ENCODE results near the gene ANKS1B. TPM values are rescaled to one million over a fixed set of nuclear protein-coding genes. Genes with fewer than 3 reads are reported as not detected.

The ANKS1B gene
- polyA plus RNA-seq, 1 experiment = 0.27 TPM

DNA sequence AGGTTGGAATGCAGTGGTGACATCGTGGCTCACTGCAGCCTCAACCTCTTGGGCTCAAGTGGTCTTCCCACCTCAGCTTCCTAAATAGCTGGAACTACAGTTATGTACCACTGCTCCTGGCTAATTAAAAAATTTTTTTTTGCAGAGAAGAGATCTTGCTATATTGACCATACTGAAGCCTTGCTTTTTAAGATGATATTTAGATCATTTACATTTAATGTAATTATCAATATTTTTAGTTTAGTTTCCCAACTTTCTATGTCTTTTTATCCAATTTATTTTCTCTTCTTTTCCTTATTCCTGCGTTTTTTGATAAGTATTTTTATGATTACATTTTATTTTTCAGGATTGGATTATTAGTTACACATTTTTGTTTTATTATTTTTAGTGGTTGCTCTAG lies 999.6 kb downstream of the ANKS1B start:
- TF ChIP-seq, protein P1, sequence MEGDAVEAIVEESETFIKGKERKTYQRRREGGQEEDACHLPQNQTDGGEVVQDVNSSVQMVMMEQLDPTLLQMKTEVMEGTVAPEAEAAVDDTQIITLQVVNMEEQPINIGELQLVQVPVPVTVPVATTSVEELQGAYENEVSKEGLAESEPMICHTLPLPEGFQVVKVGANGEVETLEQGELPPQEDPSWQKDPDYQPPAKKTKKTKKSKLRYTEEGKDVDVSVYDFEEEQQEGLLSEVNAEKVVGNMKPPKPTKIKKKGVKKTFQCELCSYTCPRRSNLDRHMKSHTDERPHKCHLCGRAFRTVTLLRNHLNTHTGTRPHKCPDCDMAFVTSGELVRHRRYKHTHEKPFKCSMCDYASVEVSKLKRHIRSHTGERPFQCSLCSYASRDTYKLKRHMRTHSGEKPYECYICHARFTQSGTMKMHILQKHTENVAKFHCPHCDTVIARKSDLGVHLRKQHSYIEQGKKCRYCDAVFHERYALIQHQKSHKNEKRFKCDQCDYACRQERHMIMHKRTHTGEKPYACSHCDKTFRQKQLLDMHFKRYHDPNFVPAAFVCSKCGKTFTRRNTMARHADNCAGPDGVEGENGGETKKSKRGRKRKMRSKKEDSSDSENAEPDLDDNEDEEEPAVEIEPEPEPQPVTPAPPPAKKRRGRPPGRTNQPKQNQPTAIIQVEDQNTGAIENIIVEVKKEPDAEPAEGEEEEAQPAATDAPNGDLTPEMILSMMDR (IDR thresholded peaks at IDR 0.05; ENCODE audit: insufficient read depth, low read depth, low read length) = no peak
- no peak for DNase-seq (ENCODE audit: low read depth)
- CTCF ChIA-PET = interaction anchor here (1.5 kb wide), 1 partner anchor 14 kb away, joined by 4 read pairs; no protein-coding TSS in a partner anchor
- Histone ChIP-seq H3K36me3 (ENCODE audit: control insufficient read depth, insufficient read depth, low read length) (no peaks in the 10 kb centered on the region), H3K4me3 (ENCODE audit: low read depth, low read length) (no peak overlapping the region), H3K27me3 (ENCODE audit: control insufficient read depth, insufficient read depth, low read length) (no peaks in the 10 kb centered on the region)
- POLR2A ChIA-PET = no interaction called here

DNA sequence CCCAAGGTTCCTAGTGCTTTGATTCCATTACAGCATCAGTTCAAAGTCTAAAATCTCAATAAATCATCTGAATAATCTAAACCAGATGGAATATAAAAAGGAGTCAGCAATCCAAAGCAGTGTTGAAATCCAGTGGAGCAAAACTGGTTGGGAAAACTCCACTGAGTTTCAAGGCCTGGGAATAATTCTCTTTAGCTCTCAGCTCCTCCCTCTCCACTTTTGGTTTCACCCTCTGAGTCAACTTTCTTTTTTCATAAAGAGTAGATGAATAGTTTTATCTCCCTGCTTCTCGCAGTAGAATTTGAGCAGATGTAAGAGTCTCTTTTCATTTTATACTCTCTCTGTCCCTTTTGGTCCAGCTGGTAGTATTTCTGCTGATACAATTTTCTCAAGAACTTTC lies 1001.1 kb downstream of the ANKS1B start:
- no peak for DNase-seq (ENCODE audit: low read depth)
- H3K4me3 ChIP-seq (ENCODE audit: low read depth, low read length) = no peak overlapping the region
- POLR2A ChIA-PET = no interaction called here
- TF ChIP-seq, protein P1 (IDR thresholded peaks at IDR 0.05; ENCODE audit: insufficient read depth, low read depth, low read length) = no peak
- CTCF ChIA-PET = interaction anchor here (1.3 kb wide), 1 partner anchor 15 kb away, joined by 3 read pairs; no protein-coding TSS in a partner anchor
- no peaks in the 10 kb centered on the region for H3K27me3 ChIP-seq (ENCODE audit: control insufficient read depth, insufficient read depth, low read length)
- no peaks in the 10 kb centered on the region for H3K36me3 ChIP-seq (ENCODE audit: control insufficient read depth, insufficient read depth, low read length)

DNA sequence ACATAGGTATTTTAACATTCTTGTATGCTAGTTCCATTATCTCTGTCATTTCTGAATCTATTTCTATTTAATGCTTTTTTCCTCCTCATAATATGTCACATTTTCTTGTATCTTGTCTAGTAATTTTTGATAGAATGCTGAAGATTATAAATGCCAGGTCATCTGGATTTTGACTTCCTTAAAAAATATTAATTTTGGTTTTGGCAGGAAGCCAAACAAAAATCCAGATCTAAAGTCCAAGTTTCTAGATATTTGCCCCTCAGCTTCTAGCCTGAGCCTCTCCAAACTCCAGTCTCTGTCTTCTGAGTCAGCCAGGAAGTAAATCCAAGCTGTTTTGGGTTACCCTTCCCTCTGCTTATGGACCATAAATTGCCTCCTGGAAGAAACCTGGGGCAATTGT lies 1004.2 kb downstream of the ANKS1B start:
- TF ChIP-seq, protein P1 (IDR thresholded peaks at IDR 0.05; ENCODE audit: insufficient read depth, low read depth, low read length) = no peak
- Histone ChIP-seq H3K4me3 (ENCODE audit: low read depth, low read length) (no peak overlapping the region), H3K27me3 (ENCODE audit: control insufficient read depth, insufficient read depth, low read length) (no peaks in the 10 kb centered on the region), H3K36me3 (ENCODE audit: control insufficient read depth, insufficient read depth, low read length) (no peaks in the 10 kb centered on the region)
- CTCF ChIA-PET = no interaction called here
- POLR2A ChIA-PET = no interaction called here
- no peak for DNase-seq (ENCODE audit: low read depth)

DNA sequence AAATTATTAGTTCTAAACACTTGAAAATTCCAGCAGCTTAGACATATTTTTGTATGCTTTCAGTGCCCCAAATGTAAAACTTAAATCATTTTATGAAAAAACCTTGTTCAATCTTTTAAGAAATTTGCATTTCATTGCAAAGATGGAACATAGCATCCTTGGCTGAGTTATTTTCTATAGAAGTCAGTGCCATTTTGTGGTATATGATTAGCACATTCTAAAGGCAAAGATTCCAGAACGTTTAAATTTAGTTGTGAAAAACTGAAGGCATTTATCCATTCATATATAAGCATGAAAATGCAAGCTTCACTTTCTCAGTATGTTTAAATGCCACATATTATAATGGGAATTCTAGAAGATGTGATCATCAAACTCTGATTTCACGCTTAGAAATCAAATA lies 1007.5 kb downstream of the ANKS1B start:
- ChIA-PET CTCF (no interaction called here), POLR2A (no interaction called here)
- Histone ChIP-seq H3K4me3 (ENCODE audit: low read depth, low read length) (no peak overlapping the region), H3K36me3 (ENCODE audit: control insufficient read depth, insufficient read depth, low read length) (no peaks in the 10 kb centered on the region), H3K27me3 (ENCODE audit: control insufficient read depth, insufficient read depth, low read length) (no peaks in the 10 kb centered on the region)
- TF ChIP-seq, protein P1 (IDR thresholded peaks at IDR 0.05; ENCODE audit: insufficient read depth, low read depth, low read length) = no peak
- DNase-seq (ENCODE audit: low read depth) = no peak

DNA sequence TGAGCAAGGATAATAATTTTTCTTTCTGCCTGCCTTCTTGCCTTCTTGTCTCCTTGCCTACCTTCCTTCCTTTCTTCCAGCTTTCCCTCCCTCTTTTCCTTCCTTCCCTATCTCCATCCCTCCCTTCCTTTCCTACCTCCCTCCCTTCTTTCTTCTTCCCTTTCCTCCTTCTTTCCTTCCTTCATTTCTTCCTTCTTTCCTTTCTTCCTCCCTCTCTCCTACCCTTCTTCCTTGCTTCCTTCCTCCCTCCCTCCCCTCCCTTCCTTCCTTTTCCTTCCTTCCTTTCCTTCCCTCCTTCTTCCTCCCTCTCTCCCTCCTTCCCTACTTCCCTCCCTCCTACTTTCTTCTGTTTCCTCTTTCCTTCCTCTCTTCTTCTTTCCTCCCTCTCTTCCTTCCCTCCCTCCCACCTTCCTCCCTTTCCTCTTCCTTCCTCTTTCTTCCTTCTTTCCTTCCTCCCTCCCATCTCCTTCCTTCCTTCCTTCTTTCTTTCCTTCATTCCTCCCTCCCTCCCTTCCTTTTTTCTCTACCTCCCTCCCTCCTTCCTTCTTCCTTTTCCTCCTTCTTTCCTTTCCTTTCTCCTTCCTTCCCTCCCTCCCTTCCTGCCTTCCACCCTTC lies 1009.9 kb downstream of the ANKS1B start:
- POLR2A ChIA-PET = no interaction called here
- Histone ChIP-seq H3K4me3 (ENCODE audit: low read depth, low read length) (no peak overlapping the region), H3K27me3 (ENCODE audit: control insufficient read depth, insufficient read depth, low read length) (no peaks in the 10 kb centered on the region), H3K36me3 (ENCODE audit: control insufficient read depth, insufficient read depth, low read length) (no peaks in the 10 kb centered on the region)
- TF ChIP-seq, protein P1 (IDR thresholded peaks at IDR 0.05; ENCODE audit: insufficient read depth, low read depth, low read length) = no peak
- CTCF ChIA-PET = no interaction called here
- no peak for DNase-seq (ENCODE audit: low read depth)
